HEK293 (cell line): ENCODE measurements around the gene GRIK4.

ENCODE experiments used
- CTCF ChIA-PET: fragments of 350-600 bp; formaldehyde crosslinking; extraction: SDS; loops from one replicate; lab custom pipeline; 2021; ENCODE audit warnings: antibody characterized with exemption; lab: Yijun Ruan, JAX
- POLR2A ChIA-PET: fragments of 300-600 bp; formaldehyde crosslinking; extraction: SDS; loops from one replicate; lab custom pipeline; 2020; ENCODE audit warnings: antibody characterized with exemption, inconsistent platforms; lab: Yijun Ruan, JAX
- H3K27ac ChIP-seq: fragments of 200-500 bp; sonication (Bioruptor generic); 2 replicates; pipeline ENCODE4 v1.5.1; 2014; ENCODE audit warnings: low read depth, low read length, control low read depth, inconsistent platforms; ENCODE audit errors: extremely low read depth
- H3K36me3 ChIP-seq, 2 experiments: fragments of 200-500 bp in 1 of 2; sonication (Bioruptor generic) in 1 of 2; 1 replicate in 1 of 2; 2 replicates in 1 of 2; pipeline ENCODE4 v1.5.1; 2014 to 2017; ENCODE audit warnings: inconsistent platforms in 2 of 2, low read length in 2 of 2; ENCODE audit not compliant: control insufficient read depth in 2 of 2, insufficient read depth in 1 of 2
- H3K4me1 ChIP-seq: fragments of 200-500 bp; sonication (Bioruptor generic); 2 replicates; pipeline ENCODE4 v1.5.1; 2014; ENCODE audit warnings: mild to moderate bottlenecking, low read length, inconsistent platforms; ENCODE audit not compliant: control insufficient read depth, insufficient read depth
- H3K4me3 ChIP-seq: 2 replicates; pipeline ENCODE4 v1.5.1; 2011; ENCODE audit warnings: low read depth, mild to moderate bottlenecking, control low read depth, low read length, moderate library complexity
- H3K9me3 ChIP-seq: fragments of 200-500 bp; sonication (Bioruptor generic); 2 replicates; pipeline ENCODE4 v1.5.1; 2014; ENCODE audit warnings: low read depth, low read length, inconsistent platforms; ENCODE audit not compliant: control insufficient read depth, insufficient read depth
- BCL6B ChIP-seq: fragments of 450-650 bp; formaldehyde crosslinking; IDR thresholded peaks from 2 replicates; pipeline ENCODE4 v1.5.1; 2017; ENCODE audit warnings: missing biosample characterization, missing genetic modification characterization
- GLIS2 ChIP-seq: fragments of 450-650 bp; formaldehyde crosslinking; IDR thresholded peaks from 2 replicates; pipeline ENCODE4 v1.5.1; 2016; ENCODE audit warnings: missing biosample characterization, missing genetic modification characterization
- HOXD13 ChIP-seq: sonication (generic); formaldehyde crosslinking; IDR thresholded peaks from 2 replicates; pipeline ENCODE4 v1.8.0; 2022; ENCODE audit warnings: missing genetic modification reagents, borderline replicate concordance
- MZF1 ChIP-seq: fragments of 450-650 bp; formaldehyde crosslinking; IDR thresholded peaks from 2 replicates; pipeline ENCODE4 v1.5.1; 2017; ENCODE audit warnings: missing biosample characterization, missing genetic modification characterization, borderline replicate concordance
- OVOL3 ChIP-seq: fragments of 450-650 bp; formaldehyde crosslinking; IDR thresholded peaks from 2 replicates; pipeline ENCODE4 v1.5.1; 2016; ENCODE audit warnings: missing biosample characterization, missing genetic modification characterization
- PRDM10 ChIP-seq: fragments of 450-650 bp; formaldehyde crosslinking; IDR thresholded peaks from 2 replicates; pipeline ENCODE4 v1.5.1; 2016; ENCODE audit warnings: missing biosample characterization, missing genetic modification characterization
- TCF7L2 ChIP-seq: IDR thresholded peaks from 2 replicates; pipeline ENCODE4 v1.6.1; 2011; ENCODE audit warnings: low read depth, mild to moderate bottlenecking, inconsistent platforms, low read length, moderate library complexity, borderline replicate concordance
- YY2 ChIP-seq: fragments of 450-650 bp; formaldehyde crosslinking; IDR thresholded peaks from 2 replicates; pipeline ENCODE4 v1.5.1; 2016; ENCODE audit warnings: missing biosample characterization, missing genetic modification characterization
- ZBTB1 ChIP-seq: fragments of 450-650 bp; formaldehyde crosslinking; IDR thresholded peaks from 2 replicates; pipeline ENCODE4 v1.5.1; 2016; ENCODE audit warnings: missing biosample characterization, missing genetic modification characterization
- ZBTB26 ChIP-seq: fragments of 450-650 bp; formaldehyde crosslinking; optimal IDR thresholded peaks from 2 replicates; pipeline ENCODE3; 2016; ENCODE audit warnings: missing biosample characterization, mild to moderate bottlenecking, missing genetic modification characterization
- ZBTB8A ChIP-seq: fragments of 450-650 bp; formaldehyde crosslinking; IDR thresholded peaks from 2 replicates; pipeline ENCODE4 v1.5.1; 2016; ENCODE audit warnings: missing biosample characterization, missing genetic modification characterization
- ZFP37 ChIP-seq: fragments of 450-650 bp; formaldehyde crosslinking; IDR thresholded peaks from 2 replicates; pipeline ENCODE4 v1.5.1; 2016; ENCODE audit warnings: missing biosample characterization, missing genetic modification characterization
- ZIC2 ChIP-seq: fragments of 450-650 bp; formaldehyde crosslinking; IDR thresholded peaks from 2 replicates; pipeline ENCODE4 v1.5.1; 2016; ENCODE audit warnings: missing biosample characterization, missing genetic modification characterization
- ZNF148 ChIP-seq: fragments of 450-650 bp; formaldehyde crosslinking; IDR thresholded peaks from 2 replicates; pipeline ENCODE4 v1.5.0; 2017; ENCODE audit warnings: missing biosample characterization, missing genetic modification characterization, borderline replicate concordance
- ZNF266 ChIP-seq: fragments of 450-650 bp; formaldehyde crosslinking; IDR thresholded peaks from 2 replicates; pipeline ENCODE4 v1.5.1; 2016; ENCODE audit warnings: missing biosample characterization, missing genetic modification characterization, low read depth
- ZNF302 ChIP-seq: fragments of 450-650 bp; formaldehyde crosslinking; IDR thresholded peaks from 2 replicates; pipeline ENCODE4 v1.5.1; 2016; ENCODE audit warnings: missing biosample characterization, missing genetic modification characterization, low read depth
- ZNF449 ChIP-seq: fragments of 450-650 bp; formaldehyde crosslinking; IDR thresholded peaks from 2 replicates; pipeline ENCODE4 v1.5.1; 2017; ENCODE audit warnings: missing biosample characterization, mild to moderate bottlenecking, missing genetic modification characterization, moderate library complexity
- ZNF623 ChIP-seq: fragments of 450-650 bp; formaldehyde crosslinking; IDR thresholded peaks from 2 replicates; pipeline ENCODE4 v1.5.1; 2016; ENCODE audit warnings: missing biosample characterization, missing genetic modification characterization
- ZNF629 ChIP-seq: fragments of 450-650 bp; formaldehyde crosslinking; IDR thresholded peaks from 2 replicates; pipeline ENCODE4 v1.5.1; 2017; ENCODE audit warnings: missing biosample characterization, missing genetic modification characterization
- ZNF654 ChIP-seq: fragments of 450-650 bp; formaldehyde crosslinking; IDR thresholded peaks from 2 replicates; pipeline ENCODE4 v1.5.1; 2016; ENCODE audit warnings: low read depth, missing biosample characterization, missing genetic modification characterization
- ZNF692 ChIP-seq: fragments of 450-650 bp; formaldehyde crosslinking; IDR thresholded peaks from 2 replicates; pipeline ENCODE4 v1.5.1; 2016; ENCODE audit warnings: missing biosample characterization, missing genetic modification characterization
- ZNF707 ChIP-seq: fragments of 450-650 bp; formaldehyde crosslinking; IDR thresholded peaks from 2 replicates; pipeline ENCODE4 v1.5.1; 2016; ENCODE audit warnings: missing biosample characterization, missing genetic modification characterization
- ZNF776 ChIP-seq: fragments of 450-650 bp; formaldehyde crosslinking; IDR thresholded peaks from 2 replicates; pipeline ENCODE4 v1.5.0; 2017; ENCODE audit warnings: missing biosample characterization, missing genetic modification characterization, borderline replicate concordance

The GRIK4 gene

GRCh38 chr11:120511116-120511819 is at the start of gene GRIK4:
Gene GRIK4, plus strand, starts transcription at chr11:120511748. Its CDS starts 148,571 bp downstream, at chr11:120660319.
- CTCF ChIA-PET, result interaction anchor here (0.5 to 5.4 kb wide), 32 partner anchors 9 to 684 kb away, joined by 3 to 59 read pairs (median 4); no protein-coding TSS in a partner anchor
- Histone ChIP-seq H3K4me1 (no peaks in the 10 kb centered on the region), H3K36me3 (no peaks in the 10 kb centered on the region), H3K4me3 (peak within 1 kb of the TSS; percentile 42), H3K27ac (peak within 1 kb of the TSS; percentile 53; the same call in 1 of the 2 replicates), H3K9me3 (no peaks in the 10 kb centered on the region)
- POLR2A ChIA-PET, result interaction anchor here (0.6 to 1.9 kb wide), 2 partner anchors 53 to 173 kb away, joined by 4 read pairs; no protein-coding TSS in a partner anchor
- 0 out of 2 replicates have a peak, but pooled peaks have one; percentile 14 for TF ChIP-seq ZNF629 (tag by site-specific recombination)
- TF ChIP-seq HOXD13 (CRISPR knock-in tag), result no peak
- TF ChIP-seq ZNF449 (tag by site-specific recombination), result no peak
- TF ChIP-seq ZBTB26 (tag by site-specific recombination), result peak; percentile 62
- TF ChIP-seq TCF7L2, result no peak
- TF ChIP-seq ZBTB8A, result peak; percentile 53; the same call in 1 of the 2 replicates
- no peak for TF ChIP-seq YY2 (tag by site-specific recombination)
- no peak for TF ChIP-seq ZFP37 (tag by site-specific recombination)
- no peak for TF ChIP-seq ZNF266 (tag by site-specific recombination)
- no peak for TF ChIP-seq ZNF707 (tag by site-specific recombination)
- no peak for TF ChIP-seq ZNF776 (tag by site-specific recombination)
- no peak for TF ChIP-seq BCL6B (tag by site-specific recombination)
- TF ChIP-seq ZNF302 (tag by site-specific recombination), result no peak
- TF ChIP-seq ZNF654 (tag by site-specific recombination), result peak; percentile 87
- no peak for TF ChIP-seq ZNF148
- peak; percentile 75; the same call in 1 of the 2 replicates for TF ChIP-seq ZBTB1
- TF ChIP-seq ZIC2, result no peak
- no peak for TF ChIP-seq MZF1 (tag by site-specific recombination)
- no peak for TF ChIP-seq ZNF623 (tag by site-specific recombination)
- 0 out of 2 replicates have a peak, but pooled peaks have one; percentile 47 for TF ChIP-seq ZNF692 (tag by site-specific recombination)
- TF ChIP-seq PRDM10 (tag by site-specific recombination), result peak; percentile 29; the same call in 1 of the 2 replicates
- TF ChIP-seq OVOL3 (tag by site-specific recombination), result no peak
- TF ChIP-seq GLIS2 (tag by site-specific recombination), result 0 out of 2 replicates have a peak, but pooled peaks have one; percentile 26
